Type B pancreatic cell (in vitro differentiated cells): ENCODE data around the gene EVI5. TPM values are rescaled to one million over a fixed set of nuclear protein-coding genes. Genes with fewer than 3 reads are reported as not detected.
"Not testable (repeated sequence)": the region's sequence is repeated elsewhere in the genome, so short reads cannot be mapped to it uniquely, and the experiment has no call there.

Experiments
- DNase-seq: peaks from one replicate; pipeline ENCODE4 v3.0.0; 2021; ENCODE audit warnings: mixed read lengths; ENCODE audit not compliant: unreplicated experiment; ENCODE audit errors: extremely low spot score
- H3K27ac Mint-ChIP-seq: 2 replicates; pipeline ENCODE4 v1.8.0; 2021; ENCODE audit warnings: mild to moderate bottlenecking, mixed read lengths
- H3K27me3 Mint-ChIP-seq: 2 replicates; pipeline ENCODE4 v1.8.0; 2021; ENCODE audit warnings: mixed read lengths
- H3K36me3 Mint-ChIP-seq: 2 replicates; pipeline ENCODE4 v1.8.0; 2021; ENCODE audit warnings: mixed read lengths
- H3K4me1 Mint-ChIP-seq: one replicate; pipeline ENCODE4 v1.8.0; 2021; ENCODE audit warnings: mixed read lengths; ENCODE audit not compliant: unreplicated experiment
- H3K4me3 Mint-ChIP-seq: 2 replicates; pipeline ENCODE4 v1.8.0; 2021; ENCODE audit warnings: mild to moderate bottlenecking, mixed read lengths
- H3K9me3 Mint-ChIP-seq: 2 replicates; pipeline ENCODE4 v1.8.0; 2021; ENCODE audit warnings: mixed read lengths
- total RNA-seq: library from RNA; stranded (reverse); gene quantifications from 2 replicates; pipeline ENCODE4 v1.2.1, GENCODE V29; 2021; ENCODE audit warnings: low replicate concordance
- TF ChIP-seq, protein P1 (sequence below): fragments of 200-600 bp; sonication (generic); conservative IDR thresholded peaks from 2 replicates; pipeline ENCODE4 v1.5.0; 2021; ENCODE audit warnings: antibody characterized with exemption, mild to moderate bottlenecking

The EVI5 gene
- total RNA-seq, 1 donor from 2014 or later, result 29.6 TPM

DNA sequence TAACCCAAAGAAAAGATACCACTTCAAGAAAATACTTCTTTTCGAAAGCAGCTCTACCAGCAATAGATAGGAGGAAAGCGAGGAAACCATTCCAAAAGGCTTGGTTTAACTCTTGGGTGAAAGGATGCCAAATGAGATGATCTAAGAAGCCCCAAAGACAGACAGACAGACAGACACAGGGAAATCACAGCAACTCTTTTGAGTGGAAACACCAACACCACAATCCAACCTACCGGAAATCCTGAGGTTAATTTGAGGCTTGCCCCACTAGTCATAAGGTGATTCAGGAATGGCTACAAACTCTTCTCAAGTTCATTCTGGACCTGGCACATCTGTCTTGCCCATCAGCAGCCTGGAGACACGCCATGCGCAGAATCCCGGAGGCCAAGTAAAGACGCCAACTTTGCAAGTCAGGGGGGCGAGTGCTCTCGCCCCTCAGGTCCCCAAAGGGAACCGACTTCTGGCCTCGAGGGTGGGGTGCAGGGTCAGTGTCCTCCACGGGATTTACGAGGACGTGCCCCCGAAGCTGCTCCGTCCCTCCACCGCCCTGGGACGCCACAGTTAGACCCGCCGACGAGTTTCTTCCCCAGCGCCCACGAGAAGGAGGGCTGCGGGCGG, 778 bp downstream of the EVI5 start:
- Mint-ChIP-seq H3K27ac (peak overlapping the region; percentile 94), H3K27me3 (peaks cover 6% of the 10 kb centered on the region), H3K9me3 (no peaks in the 10 kb centered on the region), H3K4me1 (peaks cover 23% of the 10 kb centered on the region), H3K36me3 (peaks cover 5% of the 10 kb centered on the region), H3K4me3 (peak overlapping the region; percentile 93)
- no peak for DNase-seq
- TF ChIP-seq, protein P1, sequence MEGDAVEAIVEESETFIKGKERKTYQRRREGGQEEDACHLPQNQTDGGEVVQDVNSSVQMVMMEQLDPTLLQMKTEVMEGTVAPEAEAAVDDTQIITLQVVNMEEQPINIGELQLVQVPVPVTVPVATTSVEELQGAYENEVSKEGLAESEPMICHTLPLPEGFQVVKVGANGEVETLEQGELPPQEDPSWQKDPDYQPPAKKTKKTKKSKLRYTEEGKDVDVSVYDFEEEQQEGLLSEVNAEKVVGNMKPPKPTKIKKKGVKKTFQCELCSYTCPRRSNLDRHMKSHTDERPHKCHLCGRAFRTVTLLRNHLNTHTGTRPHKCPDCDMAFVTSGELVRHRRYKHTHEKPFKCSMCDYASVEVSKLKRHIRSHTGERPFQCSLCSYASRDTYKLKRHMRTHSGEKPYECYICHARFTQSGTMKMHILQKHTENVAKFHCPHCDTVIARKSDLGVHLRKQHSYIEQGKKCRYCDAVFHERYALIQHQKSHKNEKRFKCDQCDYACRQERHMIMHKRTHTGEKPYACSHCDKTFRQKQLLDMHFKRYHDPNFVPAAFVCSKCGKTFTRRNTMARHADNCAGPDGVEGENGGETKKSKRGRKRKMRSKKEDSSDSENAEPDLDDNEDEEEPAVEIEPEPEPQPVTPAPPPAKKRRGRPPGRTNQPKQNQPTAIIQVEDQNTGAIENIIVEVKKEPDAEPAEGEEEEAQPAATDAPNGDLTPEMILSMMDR, result no peak

DNA sequence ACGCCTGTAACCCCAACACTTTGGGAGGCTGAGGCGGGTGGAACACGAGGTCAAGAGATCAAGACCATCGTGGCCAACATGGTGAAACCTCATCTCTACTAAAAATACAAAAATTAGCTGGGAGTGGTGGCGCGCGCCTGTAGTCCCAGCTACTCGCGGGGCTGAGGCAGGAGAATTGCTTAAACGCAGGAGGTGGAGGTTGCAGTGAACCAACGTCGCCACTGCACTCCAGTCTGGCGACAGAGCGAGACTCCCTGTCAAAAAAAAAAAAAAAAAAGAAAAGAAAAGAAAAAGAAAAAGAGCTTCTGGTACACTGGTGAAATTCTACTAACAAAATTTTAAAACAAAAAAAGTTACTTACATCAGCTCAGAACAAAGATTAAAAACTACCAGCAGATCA, 1.4 kb downstream of the EVI5 start:
- TF ChIP-seq, protein P1, result peak; percentile 59
- not testable (repeated sequence) for H3K9me3 Mint-ChIP-seq, H3K36me3 Mint-ChIP-seq, DNase-seq, H3K27me3 Mint-ChIP-seq
- Mint-ChIP-seq H3K27ac (peak overlapping the region; percentile 94), H3K4me3 (peak overlapping the region; percentile 93), H3K4me1 (peaks cover 23% of the 10 kb centered on the region)

DNA sequence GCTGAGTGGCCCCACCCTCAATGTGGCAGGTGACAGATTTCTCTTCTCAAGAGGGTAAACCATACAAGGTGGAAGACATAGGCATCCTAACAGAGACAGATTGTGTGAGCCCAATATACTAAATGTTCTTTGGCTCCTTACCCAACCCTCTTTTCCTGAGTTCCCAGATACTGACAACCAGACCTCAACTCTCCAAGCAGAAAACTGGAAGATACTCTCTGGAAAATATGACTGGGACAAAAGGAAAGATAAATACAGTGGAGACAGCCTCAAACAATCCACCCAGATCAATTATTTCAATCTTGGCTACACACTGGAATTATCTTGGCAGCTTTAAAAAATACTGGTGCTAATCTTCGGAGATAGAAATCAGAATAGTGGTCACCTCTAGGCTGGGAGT, 6.5 kb downstream of the EVI5 start:
- TF ChIP-seq, protein P1, result no peak
- no peaks in the 10 kb centered on the region for H3K9me3 Mint-ChIP-seq
- no peaks in the 10 kb centered on the region for H3K27me3 Mint-ChIP-seq
- H3K4me3 Mint-ChIP-seq, result no peak overlapping the region
- no peak for DNase-seq
- H3K36me3 Mint-ChIP-seq, result peaks cover 9% of the 10 kb centered on the region
- no peak overlapping the region for H3K27ac Mint-ChIP-seq
- H3K4me1 Mint-ChIP-seq, result peaks cover 22% of the 10 kb centered on the region

DNA sequence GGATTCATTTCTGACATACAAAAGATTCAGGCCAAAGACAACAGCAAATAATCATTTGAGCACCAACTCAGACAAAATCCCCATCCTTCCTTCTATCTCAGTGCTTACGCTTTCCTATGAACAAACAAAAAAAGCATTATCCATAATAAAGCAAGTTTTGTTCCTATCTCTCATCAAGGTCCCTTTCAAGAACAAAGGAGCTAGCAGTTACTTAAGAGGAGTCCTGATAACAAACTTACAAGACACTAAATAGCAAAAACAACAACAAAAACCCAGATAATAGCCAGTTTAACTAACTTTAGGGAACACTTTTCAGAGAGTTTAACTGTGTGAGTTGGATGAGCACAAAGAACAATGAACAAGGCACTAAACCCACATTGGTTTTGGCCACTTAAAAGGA, 10.5 kb downstream of the EVI5 start:
- Mint-ChIP-seq H3K36me3 (peaks cover 14% of the 10 kb centered on the region), H3K4me1 (peaks cover 12% of the 10 kb centered on the region), H3K4me3 (no peak overlapping the region), H3K9me3 (peaks cover 5% of the 10 kb centered on the region), H3K27me3 (no peaks in the 10 kb centered on the region), H3K27ac (no peak overlapping the region)
- TF ChIP-seq, protein P1, result no peak
- DNase-seq, result no peak

DNA sequence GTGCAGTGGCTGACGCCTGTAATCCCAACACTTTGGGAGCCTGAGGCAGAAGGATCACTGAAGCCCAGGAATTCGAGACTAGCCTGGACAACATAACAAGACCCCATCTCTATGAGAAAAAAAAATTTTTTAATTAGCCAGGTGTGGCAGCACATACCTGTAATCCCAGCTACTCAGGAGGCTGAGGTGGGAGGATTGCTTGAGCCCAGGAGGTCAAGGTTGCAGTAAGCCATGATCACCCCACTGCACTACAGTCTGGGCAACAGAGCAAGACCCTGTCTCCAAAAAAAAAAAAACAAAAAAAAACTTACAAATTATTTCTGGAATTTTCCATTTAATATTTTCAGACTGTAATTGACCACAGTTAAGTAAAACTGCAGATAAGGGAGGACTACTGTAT, 11.2 kb downstream of the EVI5 start:
- Mint-ChIP-seq H3K36me3 (peaks cover 17% of the 10 kb centered on the region), H3K4me1 (peaks cover 15% of the 10 kb centered on the region)
- not testable (repeated sequence) for H3K4me3 Mint-ChIP-seq, H3K27ac Mint-ChIP-seq, H3K9me3 Mint-ChIP-seq, DNase-seq, H3K27me3 Mint-ChIP-seq

DNA sequence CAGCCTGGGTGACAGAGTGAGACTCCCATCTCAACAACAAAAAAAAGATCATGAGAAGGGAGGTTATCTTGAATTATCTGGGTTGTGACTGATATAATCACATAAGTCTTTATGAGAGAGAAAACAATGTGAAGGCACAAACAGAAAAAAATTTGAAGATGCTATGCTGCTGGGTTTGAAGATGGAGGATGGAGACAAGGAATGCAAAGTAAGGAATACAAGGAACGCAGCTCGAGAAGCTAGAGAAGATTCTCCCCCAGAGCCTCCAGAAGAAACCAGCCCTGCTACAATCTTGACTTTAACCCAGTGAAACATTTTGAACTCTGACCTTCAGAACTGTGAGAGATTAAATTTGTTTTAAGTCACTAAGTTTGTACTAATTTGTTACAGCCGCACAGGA, 15.1 kb downstream of the EVI5 start:
- Mint-ChIP-seq H3K27ac (no peak overlapping the region), H3K27me3 (no peaks in the 10 kb centered on the region)

More for the DNA sequence above, 15.1 kb downstream of the EVI5 start:
- TF ChIP-seq, protein P1, result no peak
- H3K36me3 Mint-ChIP-seq, result peaks cover 15% of the 10 kb centered on the region
- H3K9me3 Mint-ChIP-seq, result peaks cover 9% of the 10 kb centered on the region
- peaks cover 14% of the 10 kb centered on the region for H3K4me1 Mint-ChIP-seq
- DNase-seq, result no peak
- H3K4me3 Mint-ChIP-seq, result no peak overlapping the region
